DLD1 (cell line): Measurements from ENCODE around the gene CDK3.
"Not testable (repeated sequence)": the region's sequence is repeated elsewhere in the genome, so short reads cannot be mapped to it uniquely, and the experiment has no call there.

Experiments
- in situ Hi-C: cut with HindIII; loops from 2 replicates; pipeline ENCODE4 v1.10.0; 2017; ENCODE audit warnings: low sequenced_read_pairs

The CDK3 gene

DNA sequence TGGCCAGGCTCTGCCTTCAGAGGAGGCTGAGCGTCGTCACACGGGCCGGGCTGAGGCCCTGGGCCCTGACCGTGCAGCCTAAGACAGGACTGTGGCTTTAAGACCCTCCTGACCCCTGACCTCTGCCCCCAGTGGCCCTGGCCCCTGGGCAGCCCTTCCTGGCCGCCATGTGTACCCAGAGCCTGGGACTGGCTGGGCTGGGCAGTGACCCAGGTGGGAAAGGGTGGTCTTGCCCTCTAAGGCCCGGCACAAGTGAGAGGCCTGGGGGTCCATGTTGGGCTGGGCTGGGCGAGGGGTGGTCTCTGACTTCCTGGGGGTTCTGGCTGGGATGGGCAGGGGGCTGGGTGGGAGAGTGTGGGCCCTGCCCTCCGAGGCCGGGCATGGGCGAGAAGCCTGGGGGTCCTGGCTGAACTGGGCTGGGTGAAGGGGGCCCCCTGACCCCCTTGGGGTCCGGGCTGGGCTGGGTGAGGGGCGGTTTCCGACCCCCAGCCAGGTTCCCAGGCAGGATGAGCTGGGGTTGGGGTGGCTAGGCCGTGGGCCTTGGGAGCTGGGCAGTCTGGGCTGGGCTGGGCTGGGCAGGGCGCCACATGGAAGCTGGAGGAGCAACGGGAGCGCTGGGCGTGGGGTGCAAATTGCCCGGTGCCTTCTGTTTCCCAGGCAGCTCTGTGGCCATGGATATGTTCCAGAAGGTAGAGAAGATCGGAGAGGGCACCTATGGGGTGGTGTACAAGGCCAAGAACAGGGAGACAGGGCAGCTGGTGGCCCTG, at the start of gene CDK3:
CDK3 (plus strand) TSS at position 101 of the 767 bp plus-strand sequence; CDS start at position 672, 571 bp downstream.
- in situ Hi-C loops = no loop called here

GRCh38 chr17:75950855-75951554, 49.6 kb upstream of the CDK3 start:
- in situ Hi-C loops = no loop called here

DNA sequence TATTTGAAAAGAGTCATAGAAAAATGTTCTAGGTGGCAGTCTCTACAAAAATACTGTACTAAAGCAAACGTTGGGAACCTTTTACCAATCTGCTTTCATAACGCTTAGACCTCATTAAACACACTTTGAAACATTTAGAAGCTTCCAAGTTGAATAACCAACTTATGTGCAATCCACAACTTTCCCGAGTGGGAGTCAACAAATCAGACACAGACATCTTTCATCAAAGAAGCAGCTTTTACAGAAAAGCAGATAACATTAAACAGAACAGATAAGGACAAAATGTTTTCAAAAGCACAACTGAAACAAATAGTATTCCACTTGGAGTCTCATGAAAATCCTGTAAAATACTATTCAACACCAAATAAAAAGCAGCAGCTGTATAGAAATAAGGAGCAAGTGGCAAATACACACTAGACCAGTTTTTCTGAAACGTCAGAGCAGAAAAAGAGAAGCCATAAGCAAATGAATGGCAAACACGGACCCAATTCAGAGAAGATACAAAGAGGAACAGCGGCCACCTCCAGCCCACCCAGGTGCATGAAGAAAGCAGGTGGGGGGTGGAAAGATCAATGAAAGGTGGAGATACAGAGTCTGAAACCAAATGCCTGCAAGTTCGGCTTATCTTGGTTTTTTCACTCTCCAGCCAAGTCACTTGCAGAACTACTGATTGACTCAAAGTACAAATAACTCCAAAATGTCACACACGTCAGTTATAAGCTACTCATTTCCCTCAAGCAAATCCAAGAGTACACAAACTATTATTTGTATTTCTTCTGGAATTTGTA, 41.4 kb upstream of the CDK3 start:
- in situ Hi-C loops = no loop called here

- in situ Hi-C loops = no loop called here
Measured at GRCh38 chr17:75959839-75960511, 40.7 kb upstream of the CDK3 start.

DNA sequence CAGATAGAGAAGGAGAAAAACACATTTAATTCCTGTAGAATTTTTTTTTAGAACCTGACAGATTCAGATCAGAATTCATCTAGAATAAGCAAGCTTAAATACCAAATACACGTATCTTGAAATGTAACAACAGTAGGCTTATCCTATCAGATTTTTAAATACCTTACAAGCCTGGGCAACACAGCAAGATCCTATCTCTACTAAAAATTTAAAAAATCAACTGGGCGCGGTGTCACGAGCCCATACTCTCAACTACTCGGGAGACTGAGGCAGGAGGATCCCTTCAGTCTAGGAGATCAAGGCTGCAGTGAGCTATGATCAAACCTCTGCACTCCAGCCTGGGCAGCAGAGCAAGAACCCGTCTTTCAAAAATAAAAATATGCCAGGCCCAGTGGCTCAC, 35.2 kb upstream of the CDK3 start:
- in situ Hi-C loops = no loop called here

DNA sequence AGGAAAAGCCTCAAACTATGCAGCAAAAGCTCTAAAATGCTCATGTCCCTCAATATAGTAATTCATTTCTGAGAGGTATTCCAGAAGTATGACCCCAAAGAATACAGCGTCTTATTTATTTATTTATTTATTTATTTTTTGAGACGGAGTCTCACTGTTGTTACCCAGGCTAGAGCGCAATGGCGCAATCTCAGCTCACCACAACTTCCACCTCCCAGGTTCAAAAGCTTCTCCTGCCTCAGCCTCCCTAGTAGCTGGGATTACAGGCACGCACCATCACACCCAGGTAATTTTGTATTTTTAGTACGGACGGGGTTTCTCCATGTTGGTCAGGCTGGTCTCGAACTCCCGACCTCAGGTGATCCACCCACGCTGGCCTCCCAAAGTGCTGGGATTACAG, 31.6 kb upstream of the CDK3 start:
- in situ Hi-C loops = not testable (repeated sequence)

DNA sequence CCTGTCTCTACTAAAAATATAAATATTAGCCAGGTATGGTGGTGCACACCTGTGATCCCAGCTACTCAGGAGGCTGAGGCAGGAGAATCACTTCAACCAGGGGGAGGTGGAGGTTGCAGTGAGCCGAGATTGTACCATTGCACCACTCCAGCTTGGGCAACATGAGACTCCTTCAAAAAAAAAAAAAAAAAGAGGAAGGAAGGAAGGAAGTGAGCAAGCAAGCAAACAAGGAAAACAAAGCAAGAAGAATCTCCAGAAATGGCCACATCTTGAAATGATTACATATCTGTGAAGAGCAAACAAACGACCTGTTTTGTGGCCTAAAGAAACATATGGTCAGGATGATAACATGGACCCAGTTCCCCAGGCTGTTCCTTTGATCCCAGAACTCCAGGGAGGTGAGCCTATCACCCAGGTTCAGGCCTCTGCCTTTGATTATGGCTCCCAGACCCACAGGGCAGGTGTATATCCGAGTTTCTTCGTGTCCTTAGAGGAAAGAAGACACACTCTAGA, 30.6 kb upstream of the CDK3 start:
- in situ Hi-C loops = no loop called here

DNA sequence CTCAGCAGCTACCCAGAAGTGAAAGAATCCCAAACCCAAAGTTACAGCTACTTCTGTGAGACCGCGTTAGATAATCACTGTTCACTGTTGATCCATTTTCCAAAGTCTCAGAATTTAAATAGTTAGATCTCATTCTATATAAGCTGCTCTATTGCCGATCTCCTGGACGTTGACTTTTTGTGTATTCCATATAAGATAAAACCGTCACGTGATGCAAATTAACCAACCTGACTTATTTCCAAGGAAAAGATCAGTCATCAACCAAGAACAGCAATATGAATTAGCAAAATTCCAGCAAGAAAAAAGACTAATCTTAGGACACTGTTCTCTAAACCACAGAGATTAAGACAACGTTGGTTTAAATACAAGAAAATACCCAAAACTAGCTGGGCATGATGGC, 30.0 kb upstream of the CDK3 start:
- in situ Hi-C loops = no loop called here

GRCh38 chr17:75975187-75975586, 25.5 kb upstream of the CDK3 start:
- in situ Hi-C loops = not testable (repeated sequence)

DNA sequence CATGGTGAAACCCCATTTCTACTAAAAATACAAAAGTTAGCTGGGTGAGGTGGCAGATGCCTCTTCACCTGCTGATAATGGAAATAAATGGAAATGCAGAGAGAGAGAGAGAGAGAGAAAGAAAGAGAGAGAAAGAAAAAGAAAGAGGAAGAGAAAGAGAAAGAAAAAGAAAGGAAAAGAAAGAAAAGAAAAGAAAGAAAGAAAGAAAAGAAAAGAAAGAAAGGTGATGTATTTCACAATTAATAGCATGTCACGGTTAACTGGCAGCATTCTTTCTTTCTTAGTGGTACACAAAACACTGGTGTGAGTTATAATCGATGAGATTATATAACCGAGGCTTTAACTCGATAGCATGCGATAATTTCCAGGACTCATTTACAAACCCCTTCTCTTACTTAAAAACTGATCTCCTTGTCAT, 24.9 kb upstream of the CDK3 start:
- in situ Hi-C loops = no loop called here

DNA sequence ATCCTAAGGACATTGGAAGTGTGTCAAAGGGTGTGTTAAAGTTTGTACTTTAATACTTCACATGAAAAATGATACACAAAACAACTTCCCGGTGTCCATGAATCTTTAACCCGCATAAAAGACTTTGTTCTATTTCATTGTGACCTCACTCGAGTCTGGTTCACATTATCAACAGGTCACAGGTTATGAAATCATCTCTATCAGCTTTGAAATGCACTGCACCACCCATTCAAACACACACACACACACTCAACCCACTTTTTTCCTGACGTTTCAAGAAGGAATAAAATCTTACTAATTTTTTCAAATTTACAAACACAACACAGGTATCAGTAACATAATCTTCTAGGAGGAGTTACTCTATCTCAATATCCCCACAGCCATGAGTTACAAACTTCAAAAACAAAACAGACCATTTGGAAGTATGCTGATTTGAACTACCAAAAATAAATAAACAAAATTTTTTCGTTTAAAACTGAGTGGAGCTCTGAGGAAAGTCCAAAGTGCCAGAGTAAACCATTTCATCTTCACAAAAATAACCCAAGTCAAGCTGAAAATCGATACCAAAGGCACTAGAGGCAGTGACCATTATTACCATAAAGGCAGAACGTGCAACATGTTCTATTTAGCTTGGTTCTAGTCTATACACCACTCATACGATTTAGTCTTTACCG, 24.3 kb upstream of the CDK3 start:
- in situ Hi-C loops = no loop called here

- in situ Hi-C loops = no loop called here
Measured at GRCh38 chr17:75978938-75979704, 21.5 kb upstream of the CDK3 start, which contains the start of the genes ACOX1 and TEN1. TSS of gene ACOX1 (minus strand) at chr17:75979166. CDS start at chr17:75979073, 93 bp downstream. TSS of gene TEN1 (plus strand) at chr17:75979240. CDS start at chr17:75986193, 6,953 bp downstream.

DNA sequence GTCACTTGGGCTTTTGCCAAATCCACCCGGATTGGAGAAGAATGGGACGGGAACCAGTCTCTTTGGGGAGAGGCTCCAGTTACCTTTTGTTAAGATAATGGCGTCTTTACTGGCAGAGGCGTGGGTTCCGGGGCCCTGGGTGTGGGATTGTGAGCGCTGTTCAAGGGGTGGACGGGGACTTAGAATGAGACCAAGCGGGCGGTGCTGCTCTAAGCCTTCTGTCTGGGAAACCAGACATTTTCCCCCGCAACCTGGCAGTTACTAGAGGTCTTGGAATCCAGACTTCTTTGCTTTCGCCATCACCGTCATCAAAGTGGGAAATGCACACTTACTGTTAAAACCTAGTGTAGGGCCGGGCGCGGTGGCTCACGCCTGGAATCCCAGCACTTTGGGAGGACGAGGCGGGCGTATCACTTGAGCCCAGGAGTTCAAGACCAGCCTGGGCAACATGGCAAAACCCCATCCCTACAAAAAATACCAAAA, 20.9 kb upstream of the CDK3 start:
- in situ Hi-C loops = no loop called here

DNA sequence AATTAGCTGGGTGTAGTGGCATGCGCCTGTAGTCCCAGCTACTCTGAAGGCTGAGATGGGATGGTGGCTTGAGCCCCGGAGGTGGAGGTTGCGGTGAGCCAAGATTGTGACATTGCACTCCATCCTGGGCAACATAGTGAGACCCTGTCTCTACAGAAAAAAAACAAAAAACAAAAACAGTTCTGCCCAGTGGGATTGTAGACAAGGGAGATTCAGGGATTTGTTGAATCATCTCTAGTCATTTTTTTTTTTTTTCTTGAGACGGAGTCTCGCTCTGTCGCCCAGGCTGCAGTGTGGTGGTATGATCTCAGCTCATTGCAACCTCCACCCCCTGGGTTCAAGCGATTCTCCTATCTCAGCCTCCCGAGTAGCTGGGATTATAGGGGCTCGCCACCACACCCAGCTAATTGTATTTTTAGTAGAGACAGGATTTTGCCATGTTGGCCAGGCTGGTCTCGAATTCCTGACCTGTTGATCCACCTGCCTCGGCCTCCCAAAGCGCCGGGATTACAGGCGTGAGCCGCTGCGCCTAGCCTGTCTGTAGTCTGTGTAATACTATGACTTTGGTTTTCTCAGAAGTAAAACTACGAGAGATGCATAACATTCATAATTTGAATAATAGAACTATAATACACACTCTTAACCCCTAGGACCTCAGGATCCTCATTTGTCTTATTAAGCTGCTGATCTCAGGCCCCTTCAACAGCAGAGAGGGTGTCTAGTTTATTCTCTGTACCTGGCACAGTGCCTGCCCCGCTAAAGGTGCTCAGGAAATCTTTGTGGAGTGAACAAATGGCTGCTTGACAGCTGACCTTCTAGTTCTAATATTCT, 20.3 kb upstream of the CDK3 start:
- in situ Hi-C loops = no loop called here

GRCh38 chr17:75981019-75981615, 19.5 kb upstream of the CDK3 start:
- in situ Hi-C loops = no loop called here

GRCh38 chr17:75983501-75984181, 17.0 kb upstream of the CDK3 start:
- in situ Hi-C loops = no loop called here

DNA sequence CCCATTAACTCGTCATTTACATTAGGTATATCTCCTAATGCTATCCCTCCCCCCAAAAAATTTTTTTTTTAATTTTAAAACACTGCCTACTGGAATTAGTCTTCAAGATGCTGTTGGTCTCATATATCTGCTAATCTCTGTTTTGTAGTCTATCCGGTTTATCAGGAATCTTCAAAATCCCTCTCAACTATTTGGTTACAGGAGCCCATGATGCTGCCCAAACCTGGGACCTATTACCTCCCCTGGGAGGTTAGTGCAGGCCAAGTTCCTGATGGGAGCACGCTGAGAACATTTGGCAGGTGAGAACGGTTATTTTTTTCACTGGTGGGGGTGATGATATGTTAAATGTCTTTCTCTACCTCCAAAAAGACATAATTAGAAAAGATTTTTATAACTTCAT, 14.7 kb upstream of the CDK3 start:
- in situ Hi-C loops = no loop called here
